Progenitor cell of endocrine pancreas (in vitro differentiated cells): ENCODE data around the gene MON2. TPM values are rescaled to one million over a fixed set of nuclear protein-coding genes. Genes with fewer than 3 reads are reported as not detected.

Source experiments
- DNase-seq: peaks from one replicate; pipeline ENCODE4 v3.0.0; 2021; ENCODE audit warnings: low spot score; ENCODE audit not compliant: unreplicated experiment
- H3K27ac Mint-ChIP-seq: 2 replicates; pipeline ENCODE4 v1.8.0; 2021; ENCODE audit warnings: mild to moderate bottlenecking, moderate library complexity, mixed read lengths
- H3K27me3 Mint-ChIP-seq: 2 replicates; pipeline ENCODE4 v1.8.0; 2021; ENCODE audit warnings: mixed read lengths
- H3K36me3 Mint-ChIP-seq: 2 replicates; pipeline ENCODE4 v1.8.0; 2022; ENCODE audit warnings: mixed read lengths; ENCODE audit not compliant: insufficient read depth
- H3K4me1 Mint-ChIP-seq: 2 replicates; pipeline ENCODE4 v1.8.0; 2021; ENCODE audit warnings: low read depth, mixed read lengths
- H3K4me3 Mint-ChIP-seq: 2 replicates; pipeline ENCODE4 v1.8.0; 2021; ENCODE audit warnings: low read depth, mild to moderate bottlenecking, moderate library complexity, mixed read lengths
- H3K9me3 Mint-ChIP-seq: 2 replicates; pipeline ENCODE4 v1.8.0; 2021; ENCODE audit warnings: low read depth, mixed read lengths
- total RNA-seq: library from RNA; stranded (reverse); gene quantifications from 2 replicates; pipeline ENCODE4 v1.2.1, GENCODE V29; 2021
- TF ChIP-seq, protein P1 (sequence below): fragments of 200-600 bp; sonication (generic); IDR thresholded peaks from one replicate; pipeline ENCODE4 v1.5.0; 2021; ENCODE audit warnings: antibody characterized with exemption, mild to moderate bottlenecking; ENCODE audit not compliant: unreplicated experiment

MON2 gene
- total RNA-seq, 1 donor from 2014 or later, result 53.1 TPM

DNA sequence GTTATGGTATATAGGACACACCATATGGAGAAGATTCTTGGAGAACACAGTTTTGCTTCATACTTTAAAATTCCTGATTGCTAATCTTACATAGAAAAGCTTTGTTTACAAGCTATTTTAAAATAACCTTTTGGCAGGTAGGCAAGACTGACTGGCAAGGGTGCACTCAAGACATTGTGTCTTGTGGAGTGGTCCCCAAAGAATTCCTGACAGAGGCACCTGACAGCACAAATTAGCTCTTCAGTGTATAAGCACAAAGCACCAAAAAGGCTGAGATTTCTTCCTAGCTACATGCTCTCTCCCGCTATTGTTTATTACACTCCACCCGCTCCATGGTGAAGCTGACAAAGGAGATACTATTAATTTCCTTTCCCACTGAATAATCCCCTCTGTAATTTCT is 139.4 kb downstream of the MON2 start:
- TF ChIP-seq, protein P1, sequence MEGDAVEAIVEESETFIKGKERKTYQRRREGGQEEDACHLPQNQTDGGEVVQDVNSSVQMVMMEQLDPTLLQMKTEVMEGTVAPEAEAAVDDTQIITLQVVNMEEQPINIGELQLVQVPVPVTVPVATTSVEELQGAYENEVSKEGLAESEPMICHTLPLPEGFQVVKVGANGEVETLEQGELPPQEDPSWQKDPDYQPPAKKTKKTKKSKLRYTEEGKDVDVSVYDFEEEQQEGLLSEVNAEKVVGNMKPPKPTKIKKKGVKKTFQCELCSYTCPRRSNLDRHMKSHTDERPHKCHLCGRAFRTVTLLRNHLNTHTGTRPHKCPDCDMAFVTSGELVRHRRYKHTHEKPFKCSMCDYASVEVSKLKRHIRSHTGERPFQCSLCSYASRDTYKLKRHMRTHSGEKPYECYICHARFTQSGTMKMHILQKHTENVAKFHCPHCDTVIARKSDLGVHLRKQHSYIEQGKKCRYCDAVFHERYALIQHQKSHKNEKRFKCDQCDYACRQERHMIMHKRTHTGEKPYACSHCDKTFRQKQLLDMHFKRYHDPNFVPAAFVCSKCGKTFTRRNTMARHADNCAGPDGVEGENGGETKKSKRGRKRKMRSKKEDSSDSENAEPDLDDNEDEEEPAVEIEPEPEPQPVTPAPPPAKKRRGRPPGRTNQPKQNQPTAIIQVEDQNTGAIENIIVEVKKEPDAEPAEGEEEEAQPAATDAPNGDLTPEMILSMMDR, result no peak
- no peak for DNase-seq
- Mint-ChIP-seq H3K4me3 (no peak overlapping the region), H3K27me3 (no peaks in the 10 kb centered on the region), H3K9me3 (no peaks in the 10 kb centered on the region), H3K36me3 (no peaks in the 10 kb centered on the region), H3K4me1 (peaks cover 28% of the 10 kb centered on the region), H3K27ac (no peak overlapping the region)

DNA sequence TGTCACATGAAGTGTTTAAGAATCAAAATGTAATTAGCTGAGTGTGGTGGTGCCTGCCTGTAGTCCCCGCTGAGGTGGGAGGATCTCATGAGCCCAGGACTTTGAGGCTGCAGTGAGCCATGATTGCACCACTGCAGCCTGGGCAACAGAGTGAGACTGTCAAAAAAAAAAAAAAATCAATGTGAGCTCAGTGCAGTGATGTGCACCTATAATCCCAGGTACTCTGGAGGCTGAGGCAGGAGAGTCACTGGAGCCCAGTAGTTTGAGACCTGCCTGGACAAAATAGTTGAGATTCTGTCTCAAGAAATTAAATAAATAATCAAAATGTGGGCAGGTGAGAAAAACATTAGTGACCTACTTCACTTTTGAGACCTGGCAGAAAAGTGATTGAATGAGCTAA is 140.0 kb downstream of the MON2 start:
- H3K36me3 Mint-ChIP-seq, result no peaks in the 10 kb centered on the region
- H3K27ac Mint-ChIP-seq, result no peak overlapping the region
- no peak overlapping the region for H3K4me3 Mint-ChIP-seq
- no peak for DNase-seq
- TF ChIP-seq, protein P1, result no peak
- H3K27me3 Mint-ChIP-seq, result no peaks in the 10 kb centered on the region
- peaks cover 24% of the 10 kb centered on the region for H3K4me1 Mint-ChIP-seq
- H3K9me3 Mint-ChIP-seq, result no peaks in the 10 kb centered on the region

DNA sequence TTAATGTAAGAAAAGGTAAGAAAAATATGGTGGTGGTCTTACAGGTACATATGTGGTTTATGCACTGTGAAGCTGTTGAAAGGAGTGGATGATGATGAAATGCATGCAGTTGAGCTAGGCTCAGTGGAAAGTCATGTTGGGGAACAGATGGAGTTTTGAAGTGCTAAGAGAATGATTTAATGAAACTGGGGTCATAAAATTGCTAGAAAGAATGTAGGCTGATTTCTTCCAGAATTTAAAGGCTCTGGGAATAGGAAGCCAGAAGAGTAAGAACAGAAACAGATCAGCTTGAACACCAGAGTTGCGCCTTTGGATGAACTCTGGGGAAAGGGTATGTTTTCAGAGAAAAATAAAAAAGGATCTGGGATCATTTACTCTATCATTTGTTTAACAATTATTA is 146.5 kb downstream of the MON2 start:
- TF ChIP-seq, protein P1, result no peak
- Mint-ChIP-seq H3K36me3 (peaks cover 3% of the 10 kb centered on the region), H3K9me3 (no peaks in the 10 kb centered on the region), H3K27me3 (no peaks in the 10 kb centered on the region), H3K27ac (no peak overlapping the region), H3K4me1 (peaks cover 5% of the 10 kb centered on the region), H3K4me3 (no peak overlapping the region)
- no peak for DNase-seq

DNA sequence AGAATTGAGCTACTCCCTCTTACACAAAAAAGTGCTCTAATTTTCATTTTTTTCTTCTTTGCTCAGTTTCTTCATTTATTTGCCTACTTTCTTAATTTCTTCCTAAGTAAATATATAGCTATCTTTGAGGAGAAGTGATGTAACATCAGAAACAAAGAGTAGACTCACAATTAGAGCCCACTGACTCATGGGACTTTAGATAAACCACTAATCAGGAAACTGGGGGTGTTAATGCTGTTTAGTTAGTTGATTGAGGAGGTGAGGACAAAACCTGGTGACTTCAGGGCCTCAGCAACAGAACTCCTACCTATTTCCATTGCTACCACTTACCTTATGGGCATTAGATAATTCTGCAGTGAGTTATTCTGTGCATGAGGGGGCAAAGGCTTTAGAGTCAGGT is 151.7 kb downstream of the MON2 start:
- Mint-ChIP-seq H3K4me3 (no peak overlapping the region), H3K27ac (no peak overlapping the region)

DNA sequence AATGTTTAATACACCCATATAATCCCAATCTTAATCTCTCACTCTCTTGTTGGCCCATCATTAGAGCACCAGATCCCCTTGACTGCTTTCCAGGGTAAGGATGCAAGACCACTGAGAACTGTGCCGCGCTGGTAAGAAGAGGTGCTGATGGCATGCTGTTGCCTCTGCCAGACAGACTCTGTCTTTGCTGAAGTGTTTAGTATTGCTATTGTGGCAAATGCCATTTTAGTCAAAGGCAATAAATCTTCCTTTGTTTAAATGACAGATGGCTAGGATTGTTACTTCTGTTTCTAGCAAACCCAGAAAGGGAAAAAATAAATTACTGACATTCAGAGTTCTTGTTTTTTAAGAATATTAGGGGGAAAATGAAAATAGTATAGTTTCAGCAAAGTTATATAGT is 152.3 kb downstream of the MON2 start:
- DNase-seq, result no peak
- peaks cover 30% of the 10 kb centered on the region for H3K4me1 Mint-ChIP-seq
- TF ChIP-seq, protein P1, result no peak
- no peak overlapping the region for H3K4me3 Mint-ChIP-seq
- H3K27ac Mint-ChIP-seq, result no peak overlapping the region
- no peaks in the 10 kb centered on the region for H3K9me3 Mint-ChIP-seq
- H3K27me3 Mint-ChIP-seq, result peaks cover 3% of the 10 kb centered on the region
- peaks cover 1% of the 10 kb centered on the region for H3K36me3 Mint-ChIP-seq

More for the DNA sequence above, 151.7 kb downstream of the MON2 start:
- Mint-ChIP-seq H3K9me3 (no peaks in the 10 kb centered on the region), H3K27me3 (peaks cover 3% of the 10 kb centered on the region), H3K36me3 (peaks cover 1% of the 10 kb centered on the region), H3K4me1 (peaks cover 30% of the 10 kb centered on the region)
- no peak for DNase-seq
- TF ChIP-seq, protein P1, result no peak
